ENCODE measurements around the gene IL2RA.
A peak's percentile ranks its signal among the peaks of the same experiment; 100 is the strongest.
"Not testable (repeated sequence)": the region's sequence is repeated elsewhere in the genome, so short reads cannot be mapped to it uniquely, and the experiment has no call there.

The IL2RA gene

DNA sequence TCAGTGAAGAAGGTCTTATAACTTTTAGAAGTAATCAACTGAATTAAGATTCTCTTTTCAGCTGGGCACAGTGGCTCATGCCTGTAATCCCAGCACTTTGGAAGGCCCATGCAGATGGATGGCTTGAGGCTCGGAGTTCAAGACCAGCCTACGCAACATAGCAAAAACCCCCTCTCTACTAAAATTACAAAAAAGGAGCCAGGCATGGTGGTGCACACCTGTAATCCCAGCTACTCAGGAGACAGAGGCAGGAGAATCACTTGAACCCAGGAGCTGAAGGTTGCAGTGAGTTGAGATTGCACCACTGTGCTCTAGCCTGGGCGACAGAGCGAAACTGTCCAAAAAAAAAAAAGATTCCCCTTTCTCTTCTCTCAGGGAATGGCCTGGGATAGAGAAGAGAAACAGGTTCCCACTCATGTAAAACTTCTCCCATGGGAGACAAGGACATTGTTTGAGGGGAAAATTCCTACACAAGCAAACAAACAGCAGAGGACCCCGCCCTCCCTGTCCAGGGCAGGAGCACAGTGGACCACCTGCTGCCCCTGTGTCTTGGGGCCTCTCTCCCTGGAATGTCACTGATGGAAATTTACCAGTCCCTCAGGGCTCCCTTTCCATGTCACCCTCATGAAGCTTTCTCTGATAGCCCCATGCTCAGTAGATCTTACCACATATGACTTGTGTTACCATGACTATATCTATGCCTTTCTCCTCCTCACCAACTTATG lies 5.6 kb downstream of the IL2RA start:
- DNase-seq (ENCODE audit: low read depth) = no peak

DNA sequence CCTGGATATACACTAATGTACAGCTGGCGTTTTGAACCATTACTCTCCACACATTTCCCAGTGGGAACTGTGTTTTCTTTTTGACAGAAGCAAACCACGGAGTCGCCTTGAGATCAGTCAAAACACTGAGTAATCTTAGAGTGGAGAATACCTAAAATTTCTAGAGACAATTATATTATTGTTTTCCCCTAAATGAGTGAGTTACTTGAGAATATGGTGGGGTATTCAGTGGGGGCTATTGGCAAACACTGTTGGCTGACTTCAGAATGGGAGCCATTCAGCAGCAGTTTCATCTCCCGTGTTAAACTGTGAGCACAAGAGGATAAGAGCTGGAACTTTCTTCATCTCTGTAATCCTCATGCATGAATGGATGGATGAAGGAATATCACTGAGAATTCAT lies 6.2 kb downstream of the IL2RA start:
- no peak for DNase-seq (ENCODE audit: low read depth)

DNA sequence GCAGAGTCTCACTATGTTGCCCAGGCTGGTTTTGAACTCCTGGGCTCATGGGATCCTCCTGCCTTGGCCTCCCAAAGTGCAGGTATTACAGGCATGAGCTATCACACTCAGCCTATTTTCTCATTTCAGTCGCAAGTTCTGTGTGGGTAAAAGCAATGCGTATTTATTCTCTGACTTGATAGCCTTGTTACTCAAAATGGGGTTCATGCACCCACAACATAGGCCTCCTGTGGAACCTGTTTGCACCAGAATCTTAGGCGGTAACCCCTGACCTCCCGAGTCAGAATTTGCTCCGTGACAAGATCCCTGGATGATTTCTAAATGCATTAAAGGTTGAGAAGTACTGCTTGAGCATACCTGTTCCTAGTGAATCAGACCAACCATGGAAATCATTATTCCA lies 7.3 kb downstream of the IL2RA start:
- no peak for DNase-seq (ENCODE audit: low read depth)

DNA sequence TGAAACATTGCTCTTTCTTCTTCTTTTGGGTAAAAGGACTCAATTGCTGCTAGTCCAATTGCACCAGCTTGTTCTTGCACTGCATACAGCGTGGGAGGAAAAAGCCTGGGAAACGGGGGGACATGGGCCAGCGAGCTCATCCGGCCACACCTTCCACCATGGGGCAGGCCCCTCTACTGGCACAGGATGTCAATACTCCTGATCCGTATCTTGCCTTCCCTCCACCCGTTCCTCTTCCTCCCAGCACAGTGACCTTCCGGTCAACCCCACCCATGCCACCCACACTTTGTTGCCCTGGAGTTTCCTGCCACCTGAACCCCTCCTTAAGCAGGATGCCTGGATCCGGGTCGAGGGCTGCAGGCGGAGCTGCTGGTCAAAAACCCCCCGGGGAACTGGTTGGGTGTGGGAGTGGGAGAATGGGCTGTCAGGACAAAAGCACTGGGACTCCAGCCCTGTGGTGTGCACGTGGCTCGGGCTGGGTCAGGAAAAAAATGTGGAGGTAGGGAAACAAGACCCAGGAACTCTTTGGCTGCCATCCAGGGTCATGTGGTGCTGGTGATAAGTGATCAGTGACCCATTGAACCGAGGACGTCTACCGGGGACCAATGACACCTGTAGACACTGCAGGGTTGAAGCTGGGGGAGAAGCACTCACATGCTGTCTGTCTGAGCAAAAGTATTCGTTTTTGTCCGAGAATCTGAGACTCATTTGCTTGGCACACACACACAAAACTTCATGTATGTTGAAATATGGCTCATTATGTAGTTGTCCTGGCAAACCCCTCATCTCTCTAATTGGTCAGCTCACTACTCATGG lies 8.1 kb downstream of the IL2RA start:
- DNase-seq (ENCODE audit: low read depth) = no peak

DNA sequence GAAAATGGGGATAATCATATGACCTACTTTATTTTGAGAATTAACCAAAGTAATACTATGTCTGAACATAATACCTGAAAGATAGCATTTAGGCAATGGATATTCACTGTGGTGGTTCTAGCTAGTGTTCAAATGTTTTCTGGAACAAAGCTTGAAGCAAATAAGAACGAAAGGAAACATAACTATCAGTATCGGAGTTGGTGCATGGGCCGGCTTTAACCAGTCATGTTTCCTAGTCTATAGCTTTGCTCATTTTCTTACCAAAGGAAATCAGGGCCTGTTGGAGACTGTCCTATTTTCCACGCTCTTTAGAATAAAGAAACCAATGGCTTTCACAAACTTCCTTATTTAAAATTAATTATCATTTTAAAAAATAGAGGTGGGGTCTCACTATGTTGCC lies 8.9 kb downstream of the IL2RA start:
- DNase-seq (ENCODE audit: low read depth) = no peak

DNA sequence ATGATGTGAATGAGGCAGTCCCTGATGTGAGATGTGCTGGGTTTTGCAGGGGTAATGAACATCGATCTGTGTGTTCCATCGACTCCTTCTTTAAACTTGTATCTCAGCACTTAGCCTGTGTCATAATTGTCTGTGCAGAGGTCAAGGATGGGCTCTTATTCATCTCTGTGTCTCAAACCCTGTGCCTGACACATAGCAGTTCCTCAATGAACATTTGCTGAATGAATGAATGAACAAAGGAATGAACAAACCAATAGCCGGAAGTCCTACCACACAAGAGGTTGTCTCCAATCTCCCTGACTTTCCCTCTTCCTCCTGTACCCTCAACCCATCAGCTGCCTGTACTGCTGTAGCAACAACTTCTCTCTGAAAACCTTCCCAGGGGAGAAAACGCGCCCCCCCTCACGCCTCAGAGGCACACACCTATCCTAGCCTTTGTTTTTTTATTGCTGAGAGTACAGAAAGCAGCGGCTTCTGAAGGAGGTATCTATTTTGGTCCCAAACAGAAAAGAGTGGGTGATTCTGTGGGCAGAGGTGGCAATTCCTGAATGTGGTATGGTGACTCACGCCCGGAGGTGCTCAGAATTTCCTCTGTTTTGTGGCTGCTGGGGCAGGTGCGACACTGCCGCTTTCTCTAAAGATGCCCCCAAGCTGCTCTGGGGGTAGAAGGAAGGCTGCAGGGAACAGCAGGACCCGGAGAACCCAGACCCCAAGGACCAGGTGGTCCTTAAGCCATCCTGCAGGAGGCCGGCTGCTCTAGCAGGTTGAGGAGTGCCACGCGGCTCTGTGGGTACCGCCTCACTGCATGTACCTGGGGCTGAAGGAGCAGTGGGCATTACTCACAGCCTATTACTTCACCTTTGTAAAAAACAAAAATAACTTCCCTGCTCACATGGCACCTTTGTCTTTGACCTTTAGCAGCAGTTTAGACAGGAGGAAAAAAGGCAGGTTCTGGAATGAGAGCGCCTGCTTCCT lies 9.6 kb downstream of the IL2RA start:
- DNase-seq (ENCODE audit: low read depth) = peak; percentile 66

DNA sequence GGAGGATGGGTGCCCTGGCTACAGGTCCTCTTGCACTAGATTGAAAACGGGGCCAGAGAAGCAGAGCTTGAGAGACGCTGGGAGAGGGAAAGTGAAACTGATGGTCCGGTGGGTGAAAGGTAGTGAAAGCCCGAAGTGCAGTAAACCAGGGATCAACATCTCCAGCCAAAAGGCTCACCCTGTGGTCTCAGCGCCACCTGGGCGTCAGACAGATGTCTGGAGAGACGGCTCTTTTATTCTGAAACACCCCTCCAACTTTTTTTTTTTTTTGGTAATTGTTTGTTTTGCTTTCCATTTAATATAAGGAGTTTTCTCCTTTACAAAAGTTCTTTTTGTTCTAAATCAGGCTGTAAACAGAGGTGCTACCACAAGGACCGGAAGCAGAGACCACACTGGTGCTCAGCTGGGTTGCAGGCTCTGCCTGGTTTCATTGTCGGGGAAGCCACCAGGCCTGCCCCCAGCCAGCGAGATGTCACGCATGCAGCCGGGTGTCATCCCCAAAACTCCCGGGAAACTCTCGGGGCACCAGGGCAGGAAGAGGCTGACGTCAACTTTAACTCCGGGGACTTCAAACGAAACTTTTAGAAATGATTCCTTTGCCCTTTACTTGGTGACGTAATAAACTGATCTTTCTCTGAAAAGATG lies 11.2 kb downstream of the IL2RA start:
- DNase-seq (ENCODE audit: low read depth) = peak; percentile 81

DNA sequence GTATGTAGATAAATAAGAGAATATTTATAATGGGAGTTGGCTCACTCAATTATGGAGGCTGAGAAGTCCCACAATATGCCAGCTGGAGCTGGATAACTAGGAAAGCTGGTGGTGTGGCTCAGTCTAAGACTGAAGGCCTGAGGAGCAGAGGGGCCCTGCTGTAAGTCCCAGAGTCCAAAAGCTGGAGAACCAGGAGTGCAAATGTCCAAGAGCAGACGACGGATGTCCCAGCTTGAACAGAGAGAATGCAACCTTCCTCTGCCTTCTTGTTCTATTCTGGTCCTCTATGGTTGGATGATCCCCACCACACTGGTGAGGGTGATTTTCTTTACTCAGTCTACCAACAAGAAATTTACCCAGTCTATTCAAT lies 13.2 kb downstream of the IL2RA start:
- DNase-seq (ENCODE audit: low read depth) = no peak

DNA sequence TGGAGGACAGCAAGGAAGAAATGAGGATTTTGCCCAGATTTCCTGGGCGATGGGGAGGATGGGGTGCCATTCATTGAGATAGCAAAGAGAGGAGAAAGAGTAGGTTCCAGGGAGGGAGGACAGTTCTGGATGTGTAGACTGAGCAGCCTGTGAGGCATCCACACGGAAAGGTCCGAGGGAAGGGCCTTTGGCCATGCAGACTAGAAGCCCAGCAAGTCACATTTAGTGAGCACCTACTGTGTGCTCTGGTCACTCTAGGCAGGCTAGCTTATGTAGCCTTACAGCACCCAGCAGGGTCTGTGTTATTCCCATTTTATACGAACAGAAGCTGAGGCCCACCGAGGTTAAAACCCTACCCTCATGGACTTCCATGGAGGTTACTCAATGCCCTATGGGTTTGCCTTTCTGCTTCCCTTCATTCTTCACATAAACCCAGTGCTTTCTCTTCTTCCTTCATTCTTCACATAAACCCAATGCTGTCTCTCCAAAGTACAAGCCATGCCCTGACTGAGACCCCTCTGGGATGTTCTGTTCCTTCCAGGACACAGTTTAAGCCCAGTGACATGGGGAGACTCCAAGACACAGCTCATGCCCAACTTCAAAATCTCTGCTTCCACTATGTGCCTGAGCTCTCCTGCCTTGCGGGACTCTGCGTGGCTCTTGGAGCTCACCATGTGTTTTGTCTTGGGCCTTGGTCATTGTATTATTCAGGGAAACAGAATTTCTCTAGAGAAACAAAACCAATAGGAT lies 13.7 kb downstream of the IL2RA start:
- DNase-seq (ENCODE audit: low read depth) = no peak

DNA sequence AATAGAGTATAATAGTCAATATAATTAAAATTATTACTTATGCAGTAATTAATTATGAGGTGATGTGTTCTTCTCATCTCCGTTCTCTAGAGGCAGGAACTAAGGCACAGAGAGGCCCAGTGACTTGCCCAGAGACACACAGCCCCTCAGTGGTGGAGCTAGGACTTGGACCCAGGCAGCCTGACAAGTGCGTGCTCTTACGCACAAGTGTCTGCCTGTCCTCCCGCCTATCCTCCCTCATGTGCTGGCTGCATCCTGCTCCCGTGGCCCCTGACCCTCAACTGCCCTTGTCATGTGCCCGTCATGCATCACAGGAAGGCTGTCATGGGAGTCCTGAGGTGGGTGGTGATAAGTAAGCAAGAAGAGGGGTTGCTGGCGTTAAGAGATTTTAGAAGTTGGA lies 14.3 kb downstream of the IL2RA start:
- DNase-seq (ENCODE audit: low read depth) = no peak

DNA sequence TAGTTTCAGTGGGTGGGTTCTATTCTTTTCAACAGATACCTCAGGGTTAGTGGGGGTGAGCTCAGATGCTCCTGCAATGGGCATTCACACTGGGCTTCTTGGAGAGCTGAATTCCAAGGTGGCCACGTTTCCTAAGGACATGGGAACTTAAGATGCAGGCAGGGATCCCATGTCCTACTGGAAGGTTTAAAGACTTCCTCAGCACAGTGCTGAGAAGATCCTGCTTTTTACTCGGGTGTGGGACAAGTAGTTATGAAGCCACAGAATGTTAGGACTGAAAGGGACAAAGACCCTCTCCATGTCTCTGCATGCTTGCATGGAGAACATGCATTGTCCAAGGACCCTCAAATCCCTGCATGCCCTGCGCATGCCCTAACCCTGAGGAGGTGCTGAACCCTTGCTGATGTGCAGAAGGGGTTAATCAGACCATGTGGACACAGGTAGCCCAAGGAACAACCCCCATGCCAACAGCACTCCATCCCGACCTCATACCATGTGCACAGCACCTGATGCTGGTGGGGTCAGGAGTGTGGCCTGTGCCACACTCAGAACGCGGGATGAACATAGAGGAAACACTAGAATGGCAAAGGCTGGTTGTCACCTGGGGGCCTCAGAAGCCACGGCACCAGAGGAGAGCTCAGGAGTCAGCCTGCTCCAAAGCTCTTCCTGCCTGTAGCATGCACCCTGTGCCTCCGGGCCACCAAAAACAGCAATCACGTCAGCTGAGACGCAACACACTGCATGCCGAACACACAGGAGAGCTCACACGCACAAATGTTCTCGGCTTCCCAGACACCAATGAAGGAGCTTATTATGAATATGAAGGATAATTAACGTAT lies 15.2 kb downstream of the IL2RA start:
- no peak for DNase-seq (ENCODE audit: low read depth)

DNA sequence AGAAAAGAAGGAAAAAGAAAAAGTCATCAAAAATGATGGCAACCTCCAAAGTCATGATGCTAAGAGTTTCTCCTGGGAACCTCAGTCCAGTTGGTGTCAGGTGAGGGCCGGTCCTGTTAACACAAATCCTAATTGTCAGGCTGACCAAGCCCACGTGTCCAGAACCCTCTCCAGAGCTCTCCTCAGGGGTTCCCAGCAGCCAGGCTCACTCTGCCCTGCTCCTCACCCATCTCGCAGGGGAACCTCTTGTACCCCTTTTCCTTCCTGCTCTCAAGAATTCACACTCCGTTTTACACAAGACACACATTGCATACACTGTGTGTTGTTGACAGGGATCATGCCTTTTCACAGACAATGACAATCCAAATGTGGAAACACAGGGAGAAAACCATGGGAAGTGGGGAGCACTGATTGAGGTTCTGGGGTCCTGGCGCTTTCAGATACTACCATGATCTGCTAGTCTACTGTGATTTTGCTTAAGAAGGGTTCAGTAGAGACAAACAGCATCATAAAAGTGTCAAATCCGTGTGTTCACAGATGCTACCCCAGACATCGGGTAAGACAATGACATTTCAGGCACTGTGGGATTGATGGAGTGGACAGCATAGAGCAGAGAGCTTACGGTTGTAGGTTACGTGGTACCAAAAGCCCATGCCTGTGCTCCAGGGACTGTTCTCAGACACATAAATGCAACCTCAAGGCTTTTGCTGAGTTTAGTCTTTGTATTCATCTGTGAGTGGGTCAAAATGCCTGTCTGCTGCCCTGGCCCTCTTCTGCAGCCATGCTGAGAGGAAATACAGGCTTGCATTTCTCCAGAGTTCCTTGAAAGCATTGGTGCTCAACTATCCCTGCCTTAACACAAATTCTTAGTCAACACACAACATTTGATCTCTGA lies 16.0 kb downstream of the IL2RA start:
- DNase-seq (ENCODE audit: low read depth) = no peak

DNA sequence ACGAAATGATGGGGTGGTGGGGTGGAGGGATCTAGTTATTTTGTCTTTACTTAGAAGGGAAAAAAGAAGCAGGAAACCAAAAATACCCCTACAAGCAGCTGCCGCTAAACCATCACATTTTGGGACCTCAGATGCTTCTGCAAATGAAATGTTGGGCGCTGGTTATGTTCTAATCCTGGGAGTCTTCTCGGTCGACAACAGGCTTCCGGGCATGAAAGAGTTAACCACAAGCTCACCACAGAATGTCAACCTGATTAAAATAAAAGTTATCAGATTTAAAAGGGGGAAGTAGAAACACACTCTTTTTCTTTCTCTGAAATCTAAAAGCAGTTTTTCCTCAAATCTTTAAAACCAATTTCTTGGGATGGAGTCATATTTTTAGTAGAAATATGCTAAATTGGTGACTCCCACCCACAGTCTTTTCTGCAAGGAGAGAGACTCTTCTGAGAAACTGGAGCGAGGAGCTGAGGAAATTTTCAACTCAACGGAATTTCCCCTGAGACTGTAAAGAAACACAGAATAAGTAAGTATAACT lies 16.8 kb downstream of the IL2RA start:
- no peak for DNase-seq (ENCODE audit: low read depth)

DNA sequence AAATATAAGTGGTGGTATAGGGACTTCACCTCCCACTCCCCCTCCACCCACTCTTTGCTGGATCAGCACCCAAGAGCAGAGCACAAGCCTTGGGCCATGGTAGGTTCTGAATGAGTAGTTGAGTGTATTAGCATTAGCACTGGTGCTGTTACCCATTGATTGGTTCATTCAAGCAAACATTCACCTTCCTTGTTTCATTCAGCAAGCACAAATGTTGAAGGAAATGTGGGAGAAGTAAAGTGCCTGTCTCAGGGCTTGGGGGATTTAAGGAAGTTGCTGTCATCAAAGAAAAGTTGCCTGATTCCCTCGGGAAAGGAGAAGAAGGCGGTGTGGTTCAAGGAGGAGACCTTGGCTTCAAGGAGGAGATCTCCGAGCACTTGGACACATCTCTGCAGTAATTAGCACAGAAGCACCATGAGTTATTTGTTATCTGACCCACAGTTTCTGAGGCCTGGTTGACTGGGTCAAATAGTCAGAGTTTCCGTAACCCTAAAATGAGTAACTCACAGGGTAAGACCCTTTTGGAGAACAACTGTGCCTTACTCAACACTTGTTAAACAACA lies 17.3 kb downstream of the IL2RA start:
- DNase-seq (ENCODE audit: low read depth) = no peak

DNA sequence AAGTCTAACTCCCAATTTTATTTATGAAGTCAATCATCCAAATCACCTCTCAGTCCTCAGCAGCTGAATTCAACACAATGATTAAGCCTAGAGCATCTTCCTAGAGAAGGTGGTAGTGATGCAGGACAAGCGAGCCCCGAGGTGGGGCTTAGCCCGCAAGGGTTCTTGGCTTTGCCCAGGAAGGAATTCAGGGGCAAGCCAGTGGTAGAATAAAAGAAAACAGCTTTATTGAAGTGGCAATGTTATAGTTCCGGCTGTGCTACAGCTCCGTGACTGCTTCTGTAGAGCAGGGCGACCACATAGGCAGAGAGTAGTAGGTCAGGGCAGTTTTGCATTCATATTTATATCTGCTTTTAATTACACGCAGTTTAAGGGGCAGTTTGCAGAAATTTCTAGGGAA lies 18.1 kb downstream of the IL2RA start:
- no peak for DNase-seq (ENCODE audit: low read depth)

DNA sequence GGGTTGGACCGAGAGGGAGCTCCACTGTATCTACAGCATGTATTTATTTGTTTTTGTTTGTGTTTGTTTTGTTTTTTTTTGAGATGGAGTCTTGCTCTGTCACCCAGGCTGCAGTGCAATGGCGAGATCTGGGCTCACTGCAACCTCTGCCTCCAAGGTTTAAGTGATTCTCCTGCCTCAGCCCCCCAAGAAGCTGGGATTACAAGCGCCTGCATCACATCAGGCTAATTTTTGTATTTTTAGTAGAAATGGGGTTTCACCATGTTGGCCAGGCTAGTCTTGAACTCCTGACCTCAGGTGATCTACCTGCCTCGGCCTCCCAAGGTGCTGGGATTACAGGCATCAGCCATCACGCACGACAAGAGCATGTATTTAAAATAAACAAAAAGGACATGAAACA lies 18.8 kb downstream of the IL2RA start:
- DNase-seq (ENCODE audit: low read depth) = not testable (repeated sequence)

DNA sequence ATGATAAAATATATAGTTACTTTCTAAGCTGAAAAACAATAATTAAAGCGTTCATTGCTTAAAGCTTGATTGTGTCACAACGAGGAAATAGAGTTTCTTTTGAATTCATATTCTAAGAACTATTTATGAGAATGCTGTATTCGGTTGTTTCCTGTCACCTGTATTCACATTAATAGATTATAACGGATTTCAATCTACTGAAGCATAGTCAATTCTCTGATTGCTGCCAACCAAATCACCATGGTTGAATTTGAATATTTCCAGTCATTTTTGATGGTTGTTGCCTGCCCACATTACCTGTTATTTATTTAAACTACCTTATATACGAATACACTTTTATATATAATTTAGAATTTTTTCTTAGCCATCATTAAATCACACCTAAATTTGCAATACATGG lies 22.0 kb downstream of the IL2RA start:
- no peak for DNase-seq (ENCODE audit: low read depth)

DNA sequence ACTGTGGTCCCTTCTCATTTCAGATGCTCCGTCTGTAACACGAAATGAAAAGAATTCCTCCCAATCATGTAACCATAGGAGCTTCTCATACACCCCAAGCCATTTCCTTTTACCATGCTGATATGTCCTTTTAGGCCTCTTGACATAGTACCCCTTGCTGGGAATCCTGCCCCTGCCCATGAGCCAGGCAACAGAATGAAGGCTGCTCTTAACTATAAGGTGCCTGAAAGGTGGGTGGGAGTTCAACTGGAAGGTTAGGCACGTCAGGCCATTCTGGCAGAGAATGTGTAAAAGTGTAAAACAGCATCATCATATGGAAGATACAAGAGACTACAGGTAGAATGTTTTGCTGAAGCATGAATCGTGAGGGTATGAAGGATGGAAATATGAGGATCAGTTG lies 22.5 kb downstream of the IL2RA start:
- no peak for DNase-seq (ENCODE audit: low read depth)

Measured in stimulated activated CD8-positive, alpha-beta memory T cell treated with anti-CD3 and anti-CD28 coated beads, Interleukin-7, amount 100 ng/mL, for 24 hours (primary cell).